GM18861 (cell line): ENCODE data around the gene HSD17B14.
"Not testable (repeated sequence)": the region's sequence is repeated elsewhere in the genome, so short reads cannot be mapped to it uniquely, and the experiment has no call there.

Experiments
- ATAC-seq: cut with Tn5 transposase; IDR thresholded peaks from one replicate; pipeline ENCODE4 v1.9.1; 2021; ENCODE audit not compliant: unreplicated experiment

The HSD17B14 gene

DNA sequence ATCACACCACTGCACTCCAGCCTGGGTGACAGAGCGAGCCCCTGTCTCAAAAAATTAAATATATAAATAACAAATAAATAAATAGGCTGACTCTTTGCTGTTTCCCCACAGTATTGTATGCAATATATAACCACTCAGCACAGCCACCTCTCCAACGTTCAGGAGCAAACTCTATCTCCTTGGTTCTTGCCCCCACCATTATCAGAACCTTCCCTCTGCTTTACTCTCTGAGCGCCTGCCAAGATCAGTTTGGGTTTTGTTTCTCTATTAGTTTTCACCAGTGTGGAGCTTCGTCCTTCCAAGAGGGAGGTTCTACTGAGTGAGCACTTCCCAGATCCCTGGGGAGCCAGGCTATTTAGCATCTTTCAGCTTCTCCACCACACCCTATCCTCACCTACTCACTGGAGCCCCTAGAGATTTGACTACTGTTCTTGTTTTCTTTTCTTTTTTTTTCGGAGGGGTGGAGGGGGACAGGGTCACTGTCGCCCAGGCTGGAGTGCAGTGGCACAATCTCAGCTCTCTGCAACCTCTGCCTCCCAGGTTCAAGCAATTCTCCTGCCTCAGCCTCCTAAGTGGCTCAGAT, 68.0 kb downstream of the HSD17B14 start:
- ATAC-seq, result not testable (repeated sequence)

GRCh38 chr19:48765816-48766215, 70.5 kb downstream of the HSD17B14 start:
- not testable (repeated sequence) for ATAC-seq
